Astrocyte of the spinal cord (primary cell): ENCODE data around the gene LRRC7.

Source experiments
- DNase-seq: peaks from one replicate; pipeline ENCODE4 v3.0.0; 2011; ENCODE audit warnings: low read depth, low spot score
- H3K4me3 ChIP-seq: 2 replicates; pipeline ENCODE4 v1.5.1; 2011; ENCODE audit warnings: low read depth, mild to moderate bottlenecking, low read length, moderate library complexity
- CTCF ChIP-seq: IDR thresholded peaks from 2 replicates; pipeline ENCODE4 v1.5.1; 2012; ENCODE audit warnings: low read depth, mild to moderate bottlenecking, low read length, inconsistent platforms
- in situ Hi-C: cut with HindIII; loops from 2 replicates; pipeline ENCODE4 v1.10.0; 2017; ENCODE audit warnings: low sequenced_read_pairs

LRRC7 gene

GRCh38 chr1:69846267-69846666, 278.5 kb downstream of the LRRC7 start:
- in situ Hi-C loops: no loop called here
- no peak for DNase-seq
- H3K4me3 ChIP-seq: no peak overlapping the region
- TF ChIP-seq CTCF: no peak

GRCh38 chr1:69847670-69848069, 279.9 kb downstream of the LRRC7 start:
- no peak for DNase-seq
- H3K4me3 ChIP-seq: no peak overlapping the region
- no peak for TF ChIP-seq CTCF
- in situ Hi-C loops: no loop called here

- in situ Hi-C loops: no loop called here
- TF ChIP-seq CTCF: no peak
These were observed 284.4 kb downstream of the LRRC7 start for GRCh38 chr1:69852151-69852550.

GRCh38 chr1:69852706-69853105, 285.0 kb downstream of the LRRC7 start:
- no peak for DNase-seq
- in situ Hi-C loops: no loop called here
- H3K4me3 ChIP-seq: no peak overlapping the region
- TF ChIP-seq CTCF: no peak

More at GRCh38 chr1:69852151-69852550, 284.4 kb downstream of the LRRC7 start:
- no peak for DNase-seq
- H3K4me3 ChIP-seq: no peak overlapping the region

- DNase-seq: peak; percentile 18
- in situ Hi-C loops: no loop called here
- H3K4me3 ChIP-seq: no peak overlapping the region
- TF ChIP-seq CTCF: no peak
These were observed 290.8 kb downstream of the LRRC7 start for GRCh38 chr1:69858534-69858933.

- in situ Hi-C loops: no loop called here
- no peak for DNase-seq
- TF ChIP-seq CTCF: no peak
- no peak overlapping the region for H3K4me3 ChIP-seq
These were observed 293.9 kb downstream of the LRRC7 start for GRCh38 chr1:69861641-69862040.

- TF ChIP-seq CTCF: no peak
- in situ Hi-C loops: no loop called here
- no peak overlapping the region for H3K4me3 ChIP-seq
- no peak for DNase-seq
These were observed 295.2 kb downstream of the LRRC7 start for GRCh38 chr1:69862906-69863305.
